H1 (cell line): Measurements from ENCODE around the gene CAMK2D. TPM values are rescaled to one million over a fixed set of nuclear protein-coding genes. Genes with fewer than 3 reads are reported as not detected.

ENCODE experiments used
- CTCF ChIA-PET: fragments of 300-600 bp; sonication (Branson Sonifier 250); formaldehyde crosslinking; loops from one replicate; lab custom pipeline; 2021; ENCODE audit not compliant: partially characterized antibody; lab: Charles Lee
- POLR2A ChIA-PET: fragments of 300-600 bp; sonication (Branson Sonifier 250); formaldehyde crosslinking; loops from one replicate; lab custom pipeline; 2021; ENCODE audit warnings: inconsistent platforms; ENCODE audit not compliant: partially characterized antibody; lab: Charles Lee
- DNase-seq, 2 experiments: peaks; one replicate each; pipeline versions ENCODE4 v3.0.0 to v3.0.0-alpha.2; 2010 to 2022; ENCODE audit warnings: low spot score in 2 of 2, low read depth in 1 of 2, mixed read lengths in 1 of 2
- FAIRE-seq: peaks from 2 replicates; lab custom pipeline; 2011; peaks lifted over from hg19 to GRCh38; lab: Jason Lieb, UNC
- H2AFZ ChIP-seq: 2 replicates; pipeline ENCODE4 v1.8.1; 2012; ENCODE audit warnings: low read length, inconsistent platforms
- H2AK5ac ChIP-seq: 2 replicates; pipeline ENCODE4 v1.6.1; 2013; ENCODE audit warnings: low read depth, low read length
- H2BK120ac ChIP-seq: replicated peaks from 2 replicates; pipeline ENCODE3; 2013; ENCODE audit warnings: low read depth, low read length, inconsistent platforms
- H2BK12ac ChIP-seq: 2 replicates; pipeline ENCODE4 v1.6.1; 2013; ENCODE audit warnings: low read depth, low read length
- H2BK15ac ChIP-seq: 2 replicates; pipeline ENCODE4 v1.6.1; 2013; ENCODE audit warnings: low read length
- H2BK20ac ChIP-seq: 2 replicates; pipeline ENCODE4 v1.6.1; 2013; ENCODE audit warnings: low read length
- H2BK5ac ChIP-seq: 2 replicates; pipeline ENCODE4 v1.6.1; 2013; ENCODE audit warnings: low read depth, low read length
- H3K14ac ChIP-seq: 2 replicates; pipeline ENCODE4 v1.6.1; 2013; ENCODE audit warnings: inconsistent platforms; ENCODE audit not compliant: insufficient read length
- H3K18ac ChIP-seq: 2 replicates; pipeline ENCODE4 v1.6.1; 2013; ENCODE audit warnings: low read length; ENCODE audit errors: extremely low read depth
- H3K23ac ChIP-seq: 2 replicates; pipeline ENCODE4 v1.6.1; 2013; ENCODE audit warnings: inconsistent platforms; ENCODE audit not compliant: insufficient read length
- H3K23me2 ChIP-seq: 2 replicates; pipeline ENCODE4 v1.6.1; 2013; ENCODE audit warnings: low read depth, low read length
- H3K27ac ChIP-seq: 2 replicates; pipeline ENCODE4 v1.6.1; 2011; ENCODE audit warnings: low read depth, low read length, inconsistent platforms
- H3K27me3 ChIP-seq, 4 experiments: replicated peaks in 1 of 4; 1 replicate in 1 of 4; 2 replicates in 3 of 4; pipeline versions ENCODE4 v1.6.1 to v1.8.1; 2011 to 2013; ENCODE audit warnings: low read length in 3 of 4, mild to moderate bottlenecking in 3 of 4, inconsistent platforms in 2 of 4, mixed read lengths in 2 of 4, moderate library complexity in 1 of 4; ENCODE audit not compliant: control insufficient read depth in 3 of 4, insufficient read depth in 3 of 4; ENCODE audit errors: extremely low read depth in 1 of 4
- H3K36me3 ChIP-seq, 4 experiments: 2 replicates each; pipeline versions ENCODE4 v1.6.1 to v1.8.1; 2011 to 2013; ENCODE audit warnings: mild to moderate bottlenecking in 4 of 4, low read length in 3 of 4, moderate library complexity in 2 of 4, control low read depth in 1 of 4, inconsistent platforms in 1 of 4; ENCODE audit not compliant: insufficient read depth in 4 of 4, control insufficient read depth in 2 of 4
- H3K4ac ChIP-seq: replicated peaks from 2 replicates; pipeline ENCODE3; 2013; ENCODE audit warnings: low read length, low read depth, mixed read lengths, inconsistent platforms; ENCODE audit not compliant: insufficient read length
- H3K4me1 ChIP-seq, 4 experiments: replicated peaks in 1 of 4; 1 replicate in 1 of 4; 2 replicates in 3 of 4; pipeline versions ENCODE4 v1.6.1 to v1.8.1; 2011 to 2013; ENCODE audit warnings: low read length in 3 of 4, inconsistent platforms in 2 of 4, mixed read lengths in 1 of 4; ENCODE audit not compliant: insufficient read depth in 4 of 4, control insufficient read depth in 3 of 4
- H3K4me2 ChIP-seq, 2 experiments: 2 replicates each; pipeline versions ENCODE4 v1.6.1 to v1.8.1; 2011 to 2013; ENCODE audit warnings: low read depth in 2 of 2, low read length in 2 of 2, control low read depth in 1 of 2, inconsistent platforms in 1 of 2, mild to moderate bottlenecking in 1 of 2; ENCODE audit not compliant: insufficient read depth in 1 of 2
- H3K4me3 ChIP-seq, 4 experiments: fragments of 200-600, 300-600 bp in 1 of 4; sonication (generic), shearing (Covaris generic), sonication (Bioruptor Twin) in 1 of 4; 2 replicates each; pipeline versions ENCODE4 v1.5.1 to v1.8.1; 2011 to 2016; ENCODE audit warnings: low read length in 4 of 4, low read depth in 3 of 4, control low read depth in 2 of 4, inconsistent platforms in 2 of 4, mild to moderate bottlenecking in 2 of 4, mixed read lengths in 1 of 4, moderate library complexity in 1 of 4; ENCODE audit not compliant: insufficient read depth in 2 of 4; ENCODE audit errors: extremely low read depth in 1 of 4
- H3K56ac ChIP-seq: replicated peaks from 2 replicates; pipeline ENCODE3; 2013; ENCODE audit warnings: low read depth, mild to moderate bottlenecking, mixed read lengths, low read length, inconsistent platforms; ENCODE audit not compliant: insufficient read length
- H3K79me1 ChIP-seq: 2 replicates; pipeline ENCODE4 v1.6.1; 2013; ENCODE audit warnings: low read depth, low read length, control low read depth
- H3K79me2 ChIP-seq, 2 experiments: 2 replicates each; pipeline versions ENCODE4 v1.6.1 to v1.8.1; 2012 to 2013; ENCODE audit warnings: low read length in 2 of 2, mild to moderate bottlenecking in 2 of 2, inconsistent platforms in 1 of 2; ENCODE audit not compliant: insufficient read depth in 2 of 2, control insufficient read depth in 1 of 2
- H3K9ac ChIP-seq, 4 experiments: replicated peaks in 1 of 4; 1 replicate in 1 of 4; 2 replicates in 3 of 4; pipeline versions ENCODE4 v1.6.1 to v1.8.1; 2011 to 2013; ENCODE audit warnings: low read depth in 3 of 4, low read length in 3 of 4, control low read depth in 2 of 4, mild to moderate bottlenecking in 2 of 4, moderate library complexity in 2 of 4, inconsistent platforms in 1 of 4; ENCODE audit errors: extremely low read depth in 1 of 4
- H3K9me3 ChIP-seq, 2 experiments: 2 replicates each; pipeline versions ENCODE4 v1.6.1 to v1.8.1; 2012 to 2013; ENCODE audit warnings: mild to moderate bottlenecking in 2 of 2, moderate library complexity in 2 of 2, control low read depth in 1 of 2, inconsistent platforms in 1 of 2, low read depth in 1 of 2, low read length in 1 of 2, mixed read lengths in 1 of 2; ENCODE audit not compliant: insufficient read depth in 2 of 2
- H4K20me1 ChIP-seq, 2 experiments: replicated peaks in 1 of 2; 2 replicates each; pipeline versions ENCODE3 to v1.8.1; 2011 to 2013; ENCODE audit warnings: inconsistent platforms in 2 of 2, low read length in 2 of 2, mild to moderate bottlenecking in 1 of 2; ENCODE audit not compliant: insufficient read depth in 2 of 2, control insufficient read depth in 1 of 2
- H4K5ac ChIP-seq: 2 replicates; pipeline ENCODE4 v1.6.1; 2013; ENCODE audit warnings: low read length, low read depth, mixed read lengths, inconsistent platforms; ENCODE audit not compliant: insufficient read length
- H4K8ac ChIP-seq: 2 replicates; pipeline ENCODE4 v1.8.0; 2013; ENCODE audit warnings: mild to moderate bottlenecking, moderate library complexity, low read length, inconsistent platforms; ENCODE audit not compliant: insufficient read depth; ENCODE audit errors: extremely low read depth
- H4K91ac ChIP-seq: replicated peaks from 2 replicates; pipeline ENCODE3; 2013; ENCODE audit warnings: low read length, mixed read lengths, inconsistent platforms; ENCODE audit not compliant: insufficient read length
- ASH2L ChIP-seq: fragments of 200-600, 300-600 bp; sonication (generic); IDR thresholded peaks from one replicate; pipeline ENCODE4 v1.7.1; 2017; ENCODE audit warnings: low read length
- ATF2 ChIP-seq: IDR thresholded peaks from 2 replicates; pipeline ENCODE4 v1.6.1; 2012; ENCODE audit warnings: low read length, inconsistent platforms
- CHD2 ChIP-seq: IDR thresholded peaks from 2 replicates; pipeline ENCODE4 v1.6.1; 2012; ENCODE audit warnings: low read length, improper control_type of control experiment
- CREB1 ChIP-seq: IDR thresholded peaks from 2 replicates; pipeline ENCODE4 v1.6.1; 2012; ENCODE audit warnings: inconsistent platforms
- EZH2 ChIP-seq: fragments of 200-600 bp; sonication (generic); IDR thresholded peaks from 2 replicates; pipeline ENCODE4 v1.7.1; 2012; ENCODE audit warnings: low read depth, mild to moderate bottlenecking, moderate library complexity, low read length, inconsistent platforms; ENCODE audit not compliant: severe bottlenecking
- NANOG ChIP-seq: IDR thresholded peaks from 2 replicates; pipeline ENCODE4 v1.6.1; 2011; ENCODE audit warnings: low read length, low read depth, mild to moderate bottlenecking, inconsistent platforms; ENCODE audit not compliant: insufficient read depth, poor library complexity, severe bottlenecking
- RAD21 ChIP-seq, 2 experiments: IDR thresholded peaks in 1 of 2; conservative IDR thresholded peaks in 1 of 2; 2 replicates each; pipeline ENCODE4 v1.6.1; 2011; ENCODE audit warnings: low read depth in 2 of 2, low read length in 2 of 2, improper control_type of control experiment in 1 of 2, inconsistent platforms in 1 of 2, mild to moderate bottlenecking in 1 of 2, moderate library complexity in 1 of 2
- TAF7 ChIP-seq: optimal IDR thresholded peaks from 2 replicates; pipeline ENCODE3; 2011; ENCODE audit warnings: low read depth, mild to moderate bottlenecking, inconsistent platforms, low read length, moderate library complexity, borderline replicate concordance
- polyA plus RNA-seq, 7 experiments: library from polyadenylated mRNA; depleted of rRNA in 3 of 7; stranded (reverse) in 5 of 7; unstranded in 2 of 7; fragments of >200 nt in 5 of 7; fragments of 200-250 nt in 2 of 7; gene quantifications; 1 replicate in 5 of 7; 2 replicates in 1 of 7; 4 replicates in 1 of 7; pipeline versions ENCODE4 v1.2.1 to v1.2.3, GENCODE V29; 2011 to 2013; ENCODE audit warnings: missing spikeins in 2 of 7, mixed read lengths in 2 of 7
- total RNA-seq: library from RNA; stranded (reverse); fragmentation: NEBNext Ultra II Directional; extraction: Animal tissue kit (Norgen Biotek cat#: 25700); gene quantifications from 2 replicates; pipeline ENCODE4 v1.2.1, GENCODE V29; 2021

CAMK2D gene
- total and polyA plus RNA-seq, 2 of the 8 experiments (the other 6 are each of a cell fraction or from before 2014, with no cell fraction given): 3.2 to 7.0 TPM

- no peak overlapping the region for H4K91ac ChIP-seq
Measured at GRCh38 chr4:113420938-113421337, 340.6 kb downstream of the CAMK2D start.

More at GRCh38 chr4:113420938-113421337, 340.6 kb downstream of the CAMK2D start:
- Histone ChIP-seq H3K36me3 (no peaks in the 10 kb centered on the region; a peak in 1 of 8 replicates), H3K27ac (no peak overlapping the region), H2BK5ac (no peak overlapping the region), H2BK20ac (no peak overlapping the region), H3K56ac (no peak overlapping the region), H4K5ac (no peak overlapping the region), H2BK12ac (no peak overlapping the region), H4K8ac (no peak overlapping the region), H3K18ac (no peak overlapping the region), H3K14ac (no peak overlapping the region), H3K4me2 (no peak overlapping the region), H3K23me2 (no peaks in the 10 kb centered on the region), H2BK15ac (no peak overlapping the region), H3K27me3 (no peaks in the 10 kb centered on the region), H2BK120ac (no peak overlapping the region), H4K20me1 (no peaks in the 10 kb centered on the region), H3K9ac (no peak overlapping the region), H3K79me1 (no peaks in the 10 kb centered on the region), H3K4ac (no peak overlapping the region), H3K4me1 (no peaks in the 10 kb centered on the region), H3K9me3 (peaks cover 6 to 7% of the 10 kb centered on the region in 2 experiments; a peak in 2 of 4 replicates), H2AK5ac (no peak overlapping the region), H2AFZ (no peak overlapping the region), H3K23ac (no peak overlapping the region), H3K4me3 (no peak overlapping the region), H3K79me2 (no peaks in the 10 kb centered on the region)
- ChIA-PET CTCF (no interaction called here), POLR2A (no interaction called here)
- FAIRE-seq (no peak), DNase-seq (no peak)
- TF ChIP-seq ATF2 (no peak), CREB1 (no peak), TAF7 (no peak), ASH2L (no peak), CHD2 (no peak), NANOG (no peak), EZH2 (no peak), RAD21 (IDR thresholded peaks at IDR 0.05 in 1 of 2, conservative IDR thresholded peaks at IDR 0.05 in 1 of 2; ENCODE audit: low read depth in 2 of 2, low read length in 2 of 2) (no peak)
